Measurements from ENCODE around the gene CDKN1C.

The CDKN1C gene

GRCh38 chr11:2885678-2886081, at the start of gene CDKN1C:
Gene CDKN1C (minus strand): TSS chr11:2885775. CDS start chr11:2885456, 319 bp downstream.
- peak; percentile 80 for DNase-seq

DNA sequence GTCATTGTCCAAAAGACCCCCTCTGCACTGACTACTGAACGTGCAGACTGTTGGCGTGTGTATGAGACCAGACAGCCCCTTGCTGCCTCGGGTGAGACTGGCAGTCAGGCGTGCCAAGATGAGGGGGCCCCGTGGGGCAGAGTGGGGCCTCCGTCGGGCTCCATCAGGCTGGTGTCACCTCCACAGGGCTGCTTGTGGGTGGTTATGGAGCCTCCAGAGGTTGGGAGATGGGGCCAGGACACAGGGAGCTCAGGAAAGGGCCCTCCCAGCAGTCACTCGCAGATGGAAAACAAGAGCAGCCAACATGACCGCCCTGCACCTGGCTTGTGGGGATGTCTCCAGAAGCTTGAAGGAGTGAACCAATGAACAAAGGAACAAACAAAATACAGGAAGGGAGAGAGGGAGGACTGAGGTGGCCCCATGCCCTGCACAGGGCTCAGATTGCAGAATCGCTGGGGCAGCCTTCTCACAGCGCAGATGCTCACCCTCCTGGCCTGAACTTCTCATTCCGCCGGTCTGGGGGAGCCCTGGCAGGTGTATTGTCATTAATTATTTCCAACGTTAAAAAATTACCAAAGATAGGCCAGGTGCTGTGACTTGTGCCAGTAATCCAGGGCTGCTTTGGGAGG, 49.1 kb upstream of the CDKN1C start:
- no peak for DNase-seq

DNA sequence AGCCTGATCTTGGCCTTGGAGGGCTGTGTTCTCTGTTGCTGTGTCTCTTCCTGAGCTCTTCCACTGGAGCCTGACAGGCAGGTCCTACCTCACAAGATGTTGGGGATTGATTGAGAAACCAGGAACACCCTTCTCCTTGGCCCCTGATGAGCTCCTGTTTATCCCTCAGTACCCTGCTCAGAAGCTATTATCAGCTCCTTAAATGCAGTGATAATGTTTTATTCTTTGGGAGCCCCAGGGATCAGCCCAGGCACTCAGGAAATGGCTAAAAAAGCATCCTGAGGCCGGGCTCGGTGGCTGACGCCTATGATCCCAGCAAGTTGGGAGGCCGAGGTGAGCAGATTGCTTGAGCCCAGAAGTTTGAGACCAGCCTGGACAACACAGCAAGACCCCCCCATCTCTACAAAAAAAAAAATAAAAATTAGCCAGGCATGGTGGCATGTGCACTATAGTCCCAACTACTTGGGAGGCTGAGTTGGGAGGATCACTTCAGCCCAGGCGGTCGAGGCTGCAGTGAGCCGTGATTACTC, 48.5 kb upstream of the CDKN1C start:
- no peak for DNase-seq

DNA sequence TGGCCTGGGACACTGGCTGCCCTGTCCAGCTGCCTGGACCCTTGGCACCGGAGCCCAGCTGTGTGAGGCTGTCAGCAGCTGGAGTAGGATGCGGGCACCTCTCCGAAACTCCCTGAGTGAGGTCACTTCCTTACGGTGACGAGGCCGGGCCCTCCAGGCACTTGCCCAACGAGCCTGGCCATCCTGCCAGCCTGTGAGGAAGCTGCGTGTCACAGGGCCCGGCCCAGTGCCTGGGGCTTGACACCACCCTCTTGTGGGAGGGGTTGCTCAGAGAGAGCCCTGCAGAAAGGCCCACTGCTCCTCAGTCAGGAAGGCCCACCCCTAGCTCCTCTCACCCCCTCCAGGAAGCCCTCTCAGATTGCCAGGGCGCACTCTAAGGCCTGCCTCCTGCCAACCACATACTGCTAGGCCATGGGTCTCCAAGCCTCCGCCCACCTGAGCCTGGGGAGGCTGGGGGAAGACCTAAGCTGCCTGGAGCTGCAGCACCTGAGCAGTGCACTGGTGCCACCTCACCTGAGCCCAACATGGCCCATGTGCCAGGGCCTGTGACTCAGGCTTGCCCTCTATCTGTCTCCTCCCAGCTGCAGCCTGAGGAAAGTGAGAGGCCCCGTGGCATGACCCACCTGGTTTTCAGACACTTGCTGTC, 47.9 kb upstream of the CDKN1C start:
- peak; percentile 70 for DNase-seq

- DNase-seq, result no peak
Measured at GRCh38 chr11:2932850-2933251, 47.3 kb upstream of the CDKN1C start.

DNA sequence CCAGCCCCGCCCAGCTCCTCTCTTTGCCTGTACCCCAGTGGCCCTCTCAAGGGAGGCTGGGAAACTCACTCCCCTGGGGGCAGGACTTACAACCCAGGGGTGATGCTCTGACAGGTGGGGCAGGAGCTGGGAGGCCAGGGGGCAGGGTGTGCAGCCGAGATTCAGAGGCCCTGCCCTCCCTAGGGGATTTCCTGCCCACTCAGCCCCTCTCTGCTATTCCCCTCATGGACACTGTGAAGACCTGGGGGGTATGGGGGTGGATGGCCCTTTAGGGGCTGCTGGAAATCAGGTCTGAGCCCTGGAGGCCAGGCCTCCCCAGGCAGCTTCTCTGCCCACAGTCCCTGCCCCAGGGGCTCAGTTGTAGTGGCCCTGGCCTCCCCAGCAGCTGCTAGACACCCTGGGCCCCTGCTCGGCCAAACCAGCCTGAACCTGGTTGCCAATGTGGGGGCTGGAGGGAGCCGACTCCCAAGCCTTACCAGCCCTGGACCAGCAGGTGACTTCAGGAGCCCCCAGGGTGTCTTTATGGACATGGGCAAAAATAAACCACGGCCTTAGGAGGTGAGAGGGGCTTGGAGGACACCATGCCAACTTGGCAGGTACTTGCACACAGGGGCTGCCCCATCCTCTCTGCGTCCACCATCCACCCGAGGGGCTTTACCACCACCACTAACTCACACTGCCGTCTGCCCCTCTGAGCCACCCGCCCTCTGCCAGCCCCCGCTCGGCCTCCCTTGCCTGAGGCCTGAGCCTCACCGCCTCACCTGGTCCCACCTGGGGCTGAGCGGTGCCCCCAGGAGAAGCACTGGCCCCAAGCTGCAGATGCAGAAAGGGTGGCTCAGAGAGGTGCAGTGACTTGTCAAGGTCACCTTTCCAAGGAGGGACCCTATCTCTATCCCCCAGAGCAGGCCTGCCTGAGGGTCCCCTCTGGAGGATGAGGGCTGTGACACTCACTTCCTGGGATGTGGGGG, 46.5 kb upstream of the CDKN1C start:
- DNase-seq, result no peak

DNA sequence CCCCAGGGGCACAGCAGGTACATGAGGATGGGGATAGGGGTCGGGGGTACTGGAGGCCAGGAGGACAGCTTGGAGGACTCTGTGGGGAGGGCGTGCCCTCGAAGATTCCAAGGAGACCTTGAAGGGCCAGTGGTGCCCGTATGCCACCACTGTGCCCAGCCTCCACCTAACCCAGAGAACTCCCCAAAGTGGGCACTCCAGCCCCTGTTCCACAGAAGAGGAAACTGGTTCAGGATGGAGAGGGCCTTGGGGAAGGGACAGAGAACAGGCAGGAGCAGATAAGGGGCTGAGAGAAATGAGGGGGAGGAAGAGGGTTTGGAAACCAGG, 45.8 kb upstream of the CDKN1C start:
- no peak for DNase-seq

DNA sequence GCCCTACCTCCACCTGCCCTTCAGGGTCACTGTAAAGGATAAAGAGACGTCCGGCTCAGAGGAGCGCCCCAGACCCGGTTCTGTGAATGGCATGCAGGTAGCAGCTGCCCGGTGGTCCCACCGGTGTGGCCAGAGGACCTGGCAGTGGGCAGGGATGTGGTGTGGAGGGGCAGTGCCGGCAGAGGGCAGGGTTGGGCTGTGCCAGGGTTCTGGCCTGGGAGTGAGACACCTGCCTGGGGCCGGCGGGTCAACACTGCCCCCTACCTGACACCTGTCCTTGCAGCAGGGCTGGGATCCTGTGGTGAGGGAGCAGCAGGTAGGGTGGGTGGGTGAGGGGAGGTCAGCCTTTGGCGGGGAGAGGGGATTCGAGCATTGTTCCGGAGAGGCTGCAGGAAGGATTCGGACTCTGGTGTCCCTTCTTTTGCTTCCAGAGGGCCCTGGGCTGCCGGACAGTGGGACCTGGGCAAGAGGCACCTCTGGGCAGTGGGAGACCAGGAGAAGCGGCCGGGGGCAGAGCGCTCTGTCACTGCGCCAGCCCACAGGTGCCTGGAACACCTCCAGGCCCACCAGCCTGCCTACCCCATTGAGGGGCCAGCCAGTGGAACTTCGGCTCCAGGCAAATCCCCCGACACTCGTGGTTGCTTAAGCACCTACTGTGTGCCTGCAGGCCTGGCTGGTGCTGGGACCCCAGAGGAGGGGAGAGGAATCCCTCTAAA, 45.3 kb upstream of the CDKN1C start:
- peak; percentile 61 for DNase-seq

GRCh38 chr11:2929950-2930703, 44.6 kb upstream of the CDKN1C start:
- peak; percentile 59 for DNase-seq

GRCh38 chr11:2929531-2929949, 44.0 kb upstream of the CDKN1C start:
- peak; percentile 55 for DNase-seq

- DNase-seq, result peak; percentile 76
Measured at GRCh38 chr11:2928605-2929530, 43.3 kb upstream of the CDKN1C start, which contains the start of gene PHLDA2. Gene PHLDA2 (minus strand): TSS chr11:2929420. CDS start chr11:2929364, 56 bp downstream.

DNA sequence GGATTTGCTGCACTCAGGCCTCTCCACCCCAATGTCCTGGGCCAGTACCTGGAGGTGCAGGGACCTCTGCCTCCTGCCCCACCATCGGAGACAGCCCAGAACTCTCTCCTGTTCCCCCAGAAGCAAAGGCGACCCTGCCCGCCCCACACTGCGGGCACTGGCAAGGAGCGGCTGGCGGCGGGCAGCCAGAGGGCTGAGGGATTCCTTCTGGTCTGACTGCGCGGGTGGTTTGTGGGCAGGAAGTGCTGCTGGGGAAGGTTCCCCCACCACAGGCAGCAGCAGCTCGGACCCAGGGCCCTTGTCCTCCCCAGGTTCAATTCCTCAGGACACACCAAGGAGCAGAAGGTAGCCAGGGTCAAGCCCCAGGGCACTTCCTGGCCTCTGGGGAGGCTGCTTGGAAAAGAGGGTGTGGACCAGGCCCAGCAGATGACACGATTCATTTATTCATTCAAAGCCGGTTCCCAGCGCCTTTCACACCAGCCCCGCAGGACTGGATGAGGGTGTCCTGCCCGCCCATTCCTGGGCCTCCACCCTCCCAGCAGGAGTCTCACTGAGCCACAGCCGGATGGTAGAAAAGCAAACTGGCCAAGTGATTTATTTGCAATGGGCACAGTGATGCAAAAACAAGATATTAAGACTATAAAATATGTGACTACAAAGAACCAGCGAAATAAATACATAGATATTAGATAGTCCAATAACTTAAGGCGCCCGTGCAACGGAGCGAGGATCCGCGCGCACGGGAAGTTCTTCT, 42.5 kb upstream of the CDKN1C start:
- DNase-seq, result no peak

GRCh38 chr11:2927121-2927800, 41.7 kb upstream of the CDKN1C start:
- no peak for DNase-seq

- no peak for DNase-seq
Measured at GRCh38 chr11:2926611-2927051, 41.1 kb upstream of the CDKN1C start.

DNA sequence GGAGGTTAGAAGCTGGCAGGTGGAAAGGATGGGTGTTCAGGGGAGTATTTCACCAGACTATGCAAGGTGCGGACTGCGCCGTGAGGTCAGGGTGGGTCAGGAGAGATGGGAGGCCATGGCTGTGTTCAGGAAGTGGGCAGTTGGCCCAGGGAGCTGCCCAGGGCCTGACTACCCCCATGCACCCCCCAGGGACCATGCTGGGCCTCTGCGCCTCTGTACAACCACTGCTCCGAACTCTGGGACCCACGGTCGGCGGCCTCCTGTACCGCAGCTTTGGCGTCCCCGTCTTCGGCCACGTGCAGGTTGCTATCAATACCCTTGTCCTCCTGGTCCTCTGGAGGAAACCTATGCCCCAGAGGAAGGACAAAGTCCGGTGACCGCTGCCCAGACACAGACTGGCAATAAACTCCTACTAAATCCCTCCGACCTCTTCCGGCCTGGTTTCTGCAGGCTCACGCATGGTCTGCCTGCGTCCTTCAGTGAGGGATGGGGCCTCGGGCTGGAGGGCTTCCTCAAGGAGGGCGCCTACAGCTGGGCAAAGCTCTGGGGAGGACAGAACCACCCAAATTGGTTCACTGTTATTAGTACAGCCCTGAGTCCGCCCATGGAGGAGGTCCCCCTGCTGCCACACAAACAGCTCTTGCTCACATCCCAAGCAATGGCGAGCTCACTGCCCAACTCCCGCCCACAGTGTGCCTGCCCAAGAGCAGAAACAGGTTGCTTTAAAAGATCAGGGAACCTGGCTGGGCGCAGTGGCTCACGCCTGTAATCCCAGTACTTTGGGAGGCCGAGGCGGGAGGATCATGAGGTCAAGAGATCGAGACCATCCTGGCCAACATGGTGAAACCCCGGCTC, 39.5 kb upstream of the CDKN1C start:
- no peak for DNase-seq

DNA sequence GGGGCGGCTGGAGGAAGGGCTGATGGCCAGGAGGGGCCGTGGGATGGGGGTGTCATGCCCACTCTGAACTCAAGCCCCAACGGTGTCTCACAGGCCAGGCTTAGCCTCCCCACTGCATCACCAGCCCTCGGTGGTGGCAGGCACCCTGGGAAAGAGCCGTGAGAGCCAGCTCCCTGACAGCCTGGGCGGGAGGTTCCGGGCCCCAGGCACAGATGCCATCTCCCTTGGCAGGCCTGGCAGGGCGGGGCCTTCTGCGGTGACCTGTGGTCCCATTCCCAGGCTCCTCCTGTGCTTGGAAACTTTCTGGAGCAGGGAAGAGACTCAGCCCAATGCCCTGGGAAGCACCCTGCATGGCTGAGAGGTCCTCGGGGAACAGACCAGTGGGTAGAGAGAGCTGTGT, 38.8 kb upstream of the CDKN1C start:
- no peak for DNase-seq

DNA sequence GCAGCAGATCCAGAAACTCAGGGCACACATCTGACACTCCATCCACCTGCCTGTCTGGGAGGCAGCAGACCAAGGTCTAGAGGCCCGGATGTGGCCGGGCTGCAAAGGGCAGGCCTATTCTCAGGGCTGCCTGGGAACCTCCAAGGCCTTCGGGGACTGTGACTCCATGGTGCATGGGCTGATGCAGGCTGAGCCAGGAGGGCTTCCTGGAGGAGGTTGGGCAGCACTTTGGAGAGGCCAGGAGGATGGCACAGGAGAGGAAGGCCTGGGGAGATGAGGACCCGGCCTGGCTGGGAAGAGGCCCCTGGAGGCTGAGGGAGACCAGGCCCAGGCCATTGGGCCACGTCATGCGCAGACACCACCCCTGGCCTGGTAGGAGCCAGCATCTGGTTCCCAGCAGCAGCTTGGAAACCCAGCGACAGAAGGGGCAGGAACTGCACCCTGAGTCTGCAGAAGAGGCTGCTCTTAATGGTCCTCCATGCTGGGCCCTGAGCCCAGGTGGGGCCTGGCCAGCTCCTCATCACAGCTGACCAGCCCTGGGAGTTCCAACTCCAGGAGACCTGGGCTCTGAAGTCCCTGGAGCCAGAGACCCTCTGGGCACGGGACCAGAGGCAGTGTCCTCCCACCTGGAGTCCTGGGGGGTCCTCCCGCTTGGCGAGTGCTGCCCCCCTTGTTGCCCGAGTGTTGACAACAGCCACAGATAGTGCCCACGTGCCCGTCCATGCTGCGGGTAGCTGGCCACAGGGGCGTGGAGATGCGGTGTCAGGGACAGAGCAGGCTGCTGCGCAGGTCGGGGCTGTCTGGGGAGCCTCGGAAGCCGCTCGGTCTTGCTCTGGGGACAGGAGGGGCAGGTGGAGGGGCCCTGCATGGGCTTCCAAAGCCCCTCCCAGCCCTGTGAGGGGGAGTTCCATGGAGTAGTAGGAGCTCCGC, 38.1 kb upstream of the CDKN1C start:
- no peak for DNase-seq

Data from activated CD4-positive, alpha-beta T cell treated with anti-CD3 and anti-CD28 coated beads for 48 hours (primary cell).